ENCODE results near the gene AKT2. TPM values are rescaled to one million over a fixed set of nuclear protein-coding genes. Genes with fewer than 3 reads are reported as not detected.

The AKT2 gene
- total and polyA plus RNA-seq, 2 of the 8 experiments (the other 6 are each of a cell fraction or from before 2014, with no cell fraction given), result 151 to 183 TPM

- no peak overlapping the region for H2BK12ac ChIP-seq (ENCODE audit: low read depth, low read length)
- no peak overlapping the region for H3K18ac ChIP-seq (ENCODE audit: extremely low read depth, low read length)
- H3K36me3 ChIP-seq (ENCODE audit: control insufficient read depth in 2 of 4, insufficient read depth in 4 of 4, low read length in 3 of 4), result no peaks in the 10 kb centered on the region
- H3K27me3 ChIP-seq (replicated peaks in 1 of 4; ENCODE audit: control insufficient read depth in 3 of 4, extremely low read depth in 1 of 4, insufficient read depth in 3 of 4, low read length in 3 of 4), result no peaks in the 10 kb centered on the region; a peak in 1 of 7 replicates
- TF ChIP-seq BCL11A (IDR thresholded peaks at IDR 0.05; ENCODE audit: low read depth in 2 of 2, low read length in 2 of 2) (no peak), TBP (IDR thresholded peaks at IDR 0.05; ENCODE audit: low read depth, low read length) (no peak), RBBP5 (IDR thresholded peaks at IDR 0.05; ENCODE audit: borderline replicate concordance, low read depth, low read length) (no peak), ASH2L (IDR thresholded peaks at IDR 0.05; ENCODE audit: low read length) (no peak), YY1 (IDR thresholded peaks at IDR 0.05; ENCODE audit: low read depth, low read length) (no peak), POU5F1 (IDR thresholded peaks at IDR 0.05; ENCODE audit: low read depth, low read length) (no peak), ZNF274 (IDR thresholded peaks at IDR 0.05; ENCODE audit: borderline replicate concordance, extremely low read depth, low read length) (no peak), EP300 (IDR thresholded peaks at IDR 0.05; ENCODE audit: borderline replicate concordance in 1 of 2, low read depth in 2 of 2, low read length in 2 of 2) (no peak), NRF1 (IDR thresholded peaks at IDR 0.05; ENCODE audit: low read depth, low read length) (no peak), BACH1 (IDR thresholded peaks at IDR 0.05; ENCODE audit: low read length) (no peak), BRCA1 (IDR thresholded peaks at IDR 0.05; ENCODE audit: low read depth, low read length) (no peak), SP2 (IDR thresholded peaks at IDR 0.05; ENCODE audit: low read length) (no peak), SAP30 (IDR thresholded peaks at IDR 0.05; ENCODE audit: insufficient read depth, insufficient replicate concordance, low read length) (no peak)
- TF ChIP-seq, protein P1, sequence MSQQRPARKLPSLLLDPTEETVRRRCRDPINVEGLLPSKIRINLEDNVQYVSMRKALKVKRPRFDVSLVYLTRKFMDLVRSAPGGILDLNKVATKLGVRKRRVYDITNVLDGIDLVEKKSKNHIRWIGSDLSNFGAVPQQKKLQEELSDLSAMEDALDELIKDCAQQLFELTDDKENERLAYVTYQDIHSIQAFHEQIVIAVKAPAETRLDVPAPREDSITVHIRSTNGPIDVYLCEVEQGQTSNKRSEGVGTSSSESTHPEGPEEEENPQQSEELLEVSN (IDR thresholded peaks at IDR 0.05), result no peak
- no peak overlapping the region for H3K4ac ChIP-seq (replicated peaks; ENCODE audit: insufficient read length, low read depth, low read length)
- H3K9ac ChIP-seq (replicated peaks in 1 of 4; ENCODE audit: extremely low read depth in 1 of 4, low read depth in 3 of 4, low read length in 3 of 4), result no peak overlapping the region
- ChIA-PET POLR2A (ENCODE audit: partially characterized antibody) (no interaction called here), CTCF (ENCODE audit: partially characterized antibody) (interaction anchor here (0.7 to 1.5 kb wide), 5 partner anchors 12 to 341 kb away, joined by 3 to 7 read pairs (median 3); partner anchors contain the start of gene TTC9B)
- H2AK5ac ChIP-seq (ENCODE audit: low read depth, low read length), result no peak overlapping the region
- no peaks in the 10 kb centered on the region; a peak in 1 of 7 replicates for H3K4me1 ChIP-seq (replicated peaks in 1 of 4; ENCODE audit: control insufficient read depth in 3 of 4, insufficient read depth in 4 of 4, low read length in 3 of 4)
- 90% methylated on average over 1 of the region's 1 CpG; no CpG with 5 or more reads in 1 of the 2 experiments for WGBS, 2 experiments (ENCODE audit: extremely low coverage in 1 of 2, insufficient coverage in 1 of 2, insufficient read length in 1 of 2, insufficient replicate concordance in 2 of 2, low coverage in 1 of 2, low lambda C conversion rate in 2 of 2, missing lambda C conversion rate in 1 of 2)
- no peak overlapping the region for H2AFZ ChIP-seq (ENCODE audit: low read length)
- H3K27ac ChIP-seq (ENCODE audit: low read depth, low read length), result no peak overlapping the region
- no peak overlapping the region for H2BK15ac ChIP-seq (ENCODE audit: low read length)
- H3K14ac ChIP-seq (ENCODE audit: insufficient read length), result no peak overlapping the region
- no peak overlapping the region for H4K8ac ChIP-seq (ENCODE audit: extremely low read depth, insufficient read depth, low read length)
- no peak overlapping the region for H3K4me3 ChIP-seq (ENCODE audit: extremely low read depth in 1 of 4, insufficient read depth in 2 of 4, low read depth in 3 of 4, low read length in 4 of 4)
- no peak overlapping the region for H2BK120ac ChIP-seq (replicated peaks; ENCODE audit: low read depth, low read length)
- H2BK20ac ChIP-seq (ENCODE audit: low read length), result no peak overlapping the region
- DNase-seq (ENCODE audit: low read depth in 1 of 2, low spot score in 2 of 2) (no peak), FAIRE-seq (no peak)
- no peak overlapping the region for H3K4me2 ChIP-seq (ENCODE audit: insufficient read depth in 1 of 2, low read depth in 2 of 2, low read length in 2 of 2)
- H2BK5ac ChIP-seq (ENCODE audit: low read depth, low read length), result no peak overlapping the region
- no peaks in the 10 kb centered on the region for H3K23me2 ChIP-seq (ENCODE audit: low read depth, low read length)
- H4K5ac ChIP-seq (ENCODE audit: insufficient read length, low read depth, low read length), result no peak overlapping the region
- H3K56ac ChIP-seq (replicated peaks; ENCODE audit: insufficient read length, low read depth, low read length), result no peak overlapping the region
- no peaks in the 10 kb centered on the region for H3K79me2 ChIP-seq (ENCODE audit: control insufficient read depth in 1 of 2, insufficient read depth in 2 of 2, low read length in 2 of 2)
- no peak overlapping the region for H4K91ac ChIP-seq (replicated peaks; ENCODE audit: insufficient read length, low read length)
- no peaks in the 10 kb centered on the region for H3K79me1 ChIP-seq (ENCODE audit: low read depth, low read length)
- H4K20me1 ChIP-seq (replicated peaks in 1 of 2; ENCODE audit: control insufficient read depth in 1 of 2, insufficient read depth in 2 of 2, low read length in 2 of 2), result no peaks in the 10 kb centered on the region
- no peaks in the 10 kb centered on the region for H3K9me3 ChIP-seq (ENCODE audit: insufficient read depth in 2 of 2, low read depth in 1 of 2, low read length in 1 of 2)
- H3K23ac ChIP-seq (ENCODE audit: insufficient read length), result no peak overlapping the region
These were observed 100.9 kb downstream of the AKT2 start for GRCh38 chr19:40184273-40184672.

All from H1 (cell line).